ENCODE measurements around the gene ZFP36L2. TPM values are rescaled to one million over a fixed set of nuclear protein-coding genes. Genes with fewer than 3 reads are reported as not detected.

The ZFP36L2 gene
- total and polyA plus RNA-seq, 9 of the 15 experiments (the other 6 are each of a cell fraction or from before 2014, with no cell fraction given): 4.1 to 60.6 (median 20.3) TPM

DNA sequence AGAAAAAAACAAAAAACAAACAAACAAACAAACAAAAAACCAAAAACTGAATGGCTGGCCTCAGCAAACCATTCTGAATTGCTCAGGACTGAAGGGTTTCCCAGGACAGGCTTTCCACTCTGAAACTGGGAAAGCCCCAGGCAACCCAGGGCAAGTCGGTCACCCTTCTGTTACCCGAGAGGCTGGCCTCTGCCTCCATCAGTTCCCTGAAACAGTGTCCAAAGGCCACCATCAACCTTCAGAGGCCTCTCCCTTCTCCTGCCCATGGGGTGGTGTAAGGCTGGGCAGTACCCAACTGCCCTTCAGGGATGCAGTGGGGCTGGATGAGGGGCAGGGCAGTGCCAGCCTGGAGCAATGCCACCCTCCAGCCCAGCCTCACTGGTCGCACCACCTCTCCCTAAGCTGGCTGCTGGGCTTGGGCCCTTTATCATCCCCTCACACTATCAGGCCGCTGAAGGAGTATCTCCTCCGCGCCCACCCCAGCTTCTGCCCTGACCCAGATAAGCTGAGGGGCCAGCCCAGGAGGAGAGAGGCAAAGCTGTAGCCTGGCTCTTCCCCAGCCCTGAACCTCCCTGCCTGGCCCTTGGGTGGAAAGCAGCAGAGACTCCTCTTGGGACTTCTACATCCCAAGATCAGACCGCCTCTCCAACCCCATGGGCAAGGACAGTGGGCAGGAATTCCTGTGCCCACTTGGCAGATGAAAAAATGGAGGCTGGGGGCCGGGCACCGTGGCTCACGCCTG lies 35.9 kb downstream of the ZFP36L2 start (continued):
- TF ChIP-seq, protein P1, sequence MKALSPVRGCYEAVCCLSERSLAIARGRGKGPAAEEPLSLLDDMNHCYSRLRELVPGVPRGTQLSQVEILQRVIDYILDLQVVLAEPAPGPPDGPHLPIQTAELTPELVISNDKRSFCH (CRISPR knock-in tag; IDR thresholded peaks at IDR 0.05): peak; percentile 39; the same call in 1 of the 2 replicates
- TF ChIP-seq, protein P1 (tag; IDR thresholded peaks at IDR 0.05): peak; percentile 77; the same call in 1 of the 2 replicates
- TF ChIP-seq ZEB2 (IDR thresholded peaks at IDR 0.05) (no peak), NUFIP1 (IDR thresholded peaks at IDR 0.05; ENCODE audit: partially characterized antibody) (no peak), CBFA2T2 (conservative IDR thresholded peaks at IDR 0.05) (peak; percentile 91), ZNF316 (IDR thresholded peaks at IDR 0.05) (no peak), DNMT1 (IDR thresholded peaks at IDR 0.05) (no peak), YY1 (IDR thresholded peaks at IDR 0.05; ENCODE audit: borderline replicate concordance in 1 of 3, control insufficient read depth in 1 of 3, extremely low read depth in 1 of 3, insufficient read depth in 3 of 3, insufficient read length in 1 of 3, insufficient replicate concordance in 2 of 3, low read depth in 1 of 3, low read length in 2 of 3) (no peak), POLR2A (conservative IDR thresholded peaks at IDR 0.05) (no peak), RBM14 (IDR thresholded peaks at IDR 0.05; ENCODE audit: borderline replicate concordance, insufficient read depth, low read depth, low read length) (no peak), ZNF232 (CRISPR knock-in tag; IDR thresholded peaks at IDR 0.05) (no peak), RHOXF2B (CRISPR knock-in tag; conservative IDR thresholded peaks at IDR 0.05) (no peak), ESRRA (IDR thresholded peaks at IDR 0.05; ENCODE audit: borderline replicate concordance, low read depth) (no peak), SIRT6 (IDR thresholded peaks at IDR 0.05; ENCODE audit: low read depth, low read length) (no peak)
- TF ChIP-seq, protein P2, sequence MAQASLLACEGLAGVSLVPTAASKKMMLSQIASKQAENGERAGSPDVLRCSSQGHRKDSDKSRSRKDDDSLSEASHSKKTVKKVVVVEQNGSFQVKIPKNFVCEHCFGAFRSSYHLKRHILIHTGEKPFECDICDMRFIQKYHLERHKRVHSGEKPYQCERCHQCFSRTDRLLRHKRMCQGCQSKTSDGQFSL (CRISPR knock-in tag; IDR thresholded peaks at IDR 0.05): no peak
- TF ChIP-seq, protein P2 (tag; IDR thresholded peaks at IDR 0.05): no peak
- TF ChIP-seq, protein P3, sequence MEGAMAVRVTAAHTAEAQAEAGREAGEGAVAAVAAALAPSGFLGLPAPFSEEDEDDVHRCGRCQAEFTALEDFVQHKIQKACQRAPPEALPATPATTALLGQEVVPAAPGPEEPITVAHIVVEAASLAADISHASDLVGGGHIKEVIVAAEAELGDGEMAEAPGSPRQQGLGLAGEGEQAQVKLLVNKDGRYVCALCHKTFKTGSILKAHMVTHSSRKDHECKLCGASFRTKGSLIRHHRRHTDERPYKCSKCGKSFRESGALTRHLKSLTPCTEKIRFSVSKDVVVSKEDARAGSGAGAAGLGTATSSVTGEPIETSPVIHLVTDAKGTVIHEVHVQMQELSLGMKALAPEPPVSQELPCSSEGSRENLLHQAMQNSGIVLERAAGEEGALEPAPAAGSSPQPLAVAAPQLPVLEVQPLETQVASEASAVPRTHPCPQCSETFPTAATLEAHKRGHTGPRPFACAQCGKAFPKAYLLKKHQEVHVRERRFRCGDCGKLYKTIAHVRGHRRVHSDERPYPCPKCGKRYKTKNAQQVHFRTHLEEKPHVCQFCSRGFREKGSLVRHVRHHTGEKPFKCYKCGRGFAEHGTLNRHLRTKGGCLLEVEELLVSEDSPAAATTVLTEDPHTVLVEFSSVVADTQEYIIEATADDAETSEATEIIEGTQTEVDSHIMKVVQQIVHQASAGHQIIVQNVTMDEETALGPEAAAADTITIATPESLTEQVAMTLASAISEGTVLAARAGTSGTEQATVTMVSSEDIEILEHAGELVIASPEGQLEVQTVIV (CRISPR knock-in tag; IDR thresholded peaks at IDR 0.05; ENCODE audit: borderline replicate concordance): no peak
- TF ChIP-seq, protein P4, sequence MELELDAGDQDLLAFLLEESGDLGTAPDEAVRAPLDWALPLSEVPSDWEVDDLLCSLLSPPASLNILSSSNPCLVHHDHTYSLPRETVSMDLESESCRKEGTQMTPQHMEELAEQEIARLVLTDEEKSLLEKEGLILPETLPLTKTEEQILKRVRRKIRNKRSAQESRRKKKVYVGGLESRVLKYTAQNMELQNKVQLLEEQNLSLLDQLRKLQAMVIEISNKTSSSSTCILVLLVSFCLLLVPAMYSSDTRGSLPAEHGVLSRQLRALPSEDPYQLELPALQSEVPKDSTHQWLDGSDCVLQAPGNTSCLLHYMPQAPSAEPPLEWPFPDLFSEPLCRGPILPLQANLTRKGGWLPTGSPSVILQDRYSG (tag; conservative IDR thresholded peaks at IDR 0.05; ENCODE audit: low read depth): peak; percentile 53; the same call in 1 of the 2 replicates
- TF ChIP-seq, protein P5, sequence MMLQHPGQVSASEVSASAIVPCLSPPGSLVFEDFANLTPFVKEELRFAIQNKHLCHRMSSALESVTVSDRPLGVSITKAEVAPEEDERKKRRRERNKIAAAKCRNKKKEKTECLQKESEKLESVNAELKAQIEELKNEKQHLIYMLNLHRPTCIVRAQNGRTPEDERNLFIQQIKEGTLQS (IDR thresholded peaks at IDR 0.05): no peak
- TF ChIP-seq, protein P5 (CRISPR knock-in tag; conservative IDR thresholded peaks at IDR 0.05): no peak
- TF ChIP-seq, protein P6, sequence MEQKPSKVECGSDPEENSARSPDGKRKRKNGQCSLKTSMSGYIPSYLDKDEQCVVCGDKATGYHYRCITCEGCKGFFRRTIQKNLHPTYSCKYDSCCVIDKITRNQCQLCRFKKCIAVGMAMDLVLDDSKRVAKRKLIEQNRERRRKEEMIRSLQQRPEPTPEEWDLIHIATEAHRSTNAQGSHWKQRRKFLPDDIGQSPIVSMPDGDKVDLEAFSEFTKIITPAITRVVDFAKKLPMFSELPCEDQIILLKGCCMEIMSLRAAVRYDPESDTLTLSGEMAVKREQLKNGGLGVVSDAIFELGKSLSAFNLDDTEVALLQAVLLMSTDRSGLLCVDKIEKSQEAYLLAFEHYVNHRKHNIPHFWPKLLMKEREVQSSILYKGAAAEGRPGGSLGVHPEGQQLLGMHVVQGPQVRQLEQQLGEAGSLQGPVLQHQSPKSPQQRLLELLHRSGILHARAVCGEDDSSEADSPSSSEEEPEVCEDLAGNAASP (IDR thresholded peaks at IDR 0.05): no peak

All from K562 (cell line).